ENCODE results near the gene RAP2A. TPM values are rescaled to one million over a fixed set of nuclear protein-coding genes. Genes with fewer than 3 reads are reported as not detected.

The RAP2A gene
- total and polyA plus RNA-seq, 2 donors, result 14.6 to 19.6 TPM

GRCh38 chr13:97477844-97478243, 43.9 kb downstream of the RAP2A start:
- Histone ChIP-seq H3K36me3 (ENCODE audit: control insufficient read depth in 2 of 2, insufficient read depth in 2 of 2, low read length in 1 of 2) (no peaks in the 10 kb centered on the region), H3K27me3 (ENCODE audit: control insufficient read depth in 2 of 2, insufficient read depth in 1 of 2, low read length in 1 of 2) (no peaks in the 10 kb centered on the region), H3K27ac (ENCODE audit: low read depth in 1 of 2, low read length in 1 of 2) (no peak overlapping the region), H3K4me3 (ENCODE audit: low read length in 2 of 2) (no peak overlapping the region), H3K4me1 (ENCODE audit: control insufficient read depth in 2 of 2, insufficient read depth in 2 of 2, low read length in 2 of 2) (no peaks in the 10 kb centered on the region), H3K9me3 (ENCODE audit: control insufficient read depth in 2 of 2, insufficient read depth in 1 of 2, low read length in 1 of 2) (no peaks in the 10 kb centered on the region)
- no peak for DNase-seq (ENCODE audit: low read depth in 6 of 9, low spot score in 9 of 9)

GRCh38 chr13:97478247-97478646, 44.3 kb downstream of the RAP2A start:
- H3K4me1 ChIP-seq (ENCODE audit: control insufficient read depth in 2 of 2, insufficient read depth in 2 of 2, low read length in 2 of 2), result no peaks in the 10 kb centered on the region
- H3K9me3 ChIP-seq (ENCODE audit: control insufficient read depth in 2 of 2, insufficient read depth in 1 of 2, low read length in 1 of 2), result no peaks in the 10 kb centered on the region
- no peak for DNase-seq (ENCODE audit: low read depth in 6 of 9, low spot score in 9 of 9)
- H3K36me3 ChIP-seq (ENCODE audit: control insufficient read depth in 2 of 2, insufficient read depth in 2 of 2, low read length in 1 of 2), result no peaks in the 10 kb centered on the region
- 93% methylated on average over 2 of the region's 2 CpGs for WGBS
- no peak overlapping the region for H3K27ac ChIP-seq (ENCODE audit: low read depth in 1 of 2, low read length in 1 of 2)
- H3K4me3 ChIP-seq (ENCODE audit: low read length in 2 of 2), result no peak overlapping the region
- H3K27me3 ChIP-seq (ENCODE audit: control insufficient read depth in 2 of 2, insufficient read depth in 1 of 2, low read length in 1 of 2), result no peaks in the 10 kb centered on the region

GRCh38 chr13:97483465-97483864, 49.5 kb downstream of the RAP2A start:
- H3K36me3 ChIP-seq (ENCODE audit: control insufficient read depth in 2 of 2, insufficient read depth in 2 of 2, low read length in 1 of 2), result no peaks in the 10 kb centered on the region
- H3K9me3 ChIP-seq (ENCODE audit: control insufficient read depth in 2 of 2, insufficient read depth in 1 of 2, low read length in 1 of 2), result no peaks in the 10 kb centered on the region
- H3K4me1 ChIP-seq (ENCODE audit: control insufficient read depth in 2 of 2, insufficient read depth in 2 of 2, low read length in 2 of 2), result no peaks in the 10 kb centered on the region
- 97% methylated on average over 1 of the region's 1 CpG for WGBS
- no peak for DNase-seq (ENCODE audit: low read depth in 6 of 9, low spot score in 9 of 9)
- no peak overlapping the region for H3K4me3 ChIP-seq (ENCODE audit: low read length in 2 of 2)
- H3K27me3 ChIP-seq (ENCODE audit: control insufficient read depth in 2 of 2, insufficient read depth in 1 of 2, low read length in 1 of 2), result no peaks in the 10 kb centered on the region
- no peak overlapping the region for H3K27ac ChIP-seq (ENCODE audit: low read depth in 1 of 2, low read length in 1 of 2)

- no peaks in the 10 kb centered on the region for H3K4me1 ChIP-seq (ENCODE audit: control insufficient read depth in 2 of 2, insufficient read depth in 2 of 2, low read length in 2 of 2)
- no peak for DNase-seq (ENCODE audit: low read depth in 6 of 9, low spot score in 9 of 9)
- no peaks in the 10 kb centered on the region for H3K9me3 ChIP-seq (ENCODE audit: control insufficient read depth in 2 of 2, insufficient read depth in 1 of 2, low read length in 1 of 2)
- H3K27ac ChIP-seq (ENCODE audit: low read depth in 1 of 2, low read length in 1 of 2), result no peak overlapping the region
- no peaks in the 10 kb centered on the region for H3K36me3 ChIP-seq (ENCODE audit: control insufficient read depth in 2 of 2, insufficient read depth in 2 of 2, low read length in 1 of 2)
- no peak overlapping the region for H3K4me3 ChIP-seq (ENCODE audit: low read length in 2 of 2)
- WGBS, result 94% methylated on average over 2 of the region's 2 CpGs
- no peaks in the 10 kb centered on the region for H3K27me3 ChIP-seq (ENCODE audit: control insufficient read depth in 2 of 2, insufficient read depth in 1 of 2, low read length in 1 of 2)
Observed at GRCh38 chr13:97484301-97484700, 50.3 kb downstream of the RAP2A start.

- WGBS, result 93% methylated on average over 1 of the region's 1 CpG
- no peak for DNase-seq (ENCODE audit: low read depth in 6 of 9, low spot score in 9 of 9)
- H3K4me1 ChIP-seq (ENCODE audit: control insufficient read depth in 2 of 2, insufficient read depth in 2 of 2, low read length in 2 of 2), result no peaks in the 10 kb centered on the region
- no peak overlapping the region for H3K27ac ChIP-seq (ENCODE audit: low read depth in 1 of 2, low read length in 1 of 2)
- no peaks in the 10 kb centered on the region for H3K9me3 ChIP-seq (ENCODE audit: control insufficient read depth in 2 of 2, insufficient read depth in 1 of 2, low read length in 1 of 2)
- no peaks in the 10 kb centered on the region for H3K27me3 ChIP-seq (ENCODE audit: control insufficient read depth in 2 of 2, insufficient read depth in 1 of 2, low read length in 1 of 2)
- no peaks in the 10 kb centered on the region for H3K36me3 ChIP-seq (ENCODE audit: control insufficient read depth in 2 of 2, insufficient read depth in 2 of 2, low read length in 1 of 2)
- no peak overlapping the region for H3K4me3 ChIP-seq (ENCODE audit: low read length in 2 of 2)
Observed at GRCh38 chr13:97485320-97485719, 51.4 kb downstream of the RAP2A start.

- 97% methylated on average over 1 of the region's 1 CpG for WGBS
Observed at GRCh38 chr13:97490702-97491307, 56.8 kb downstream of the RAP2A start.

GRCh38 chr13:97491452-97491851, 57.5 kb downstream of the RAP2A start:
- DNase-seq (ENCODE audit: low read depth in 6 of 9, low spot score in 9 of 9), result no peak
- Histone ChIP-seq H3K27me3 (ENCODE audit: control insufficient read depth in 2 of 2, insufficient read depth in 1 of 2, low read length in 1 of 2) (peaks cover 0 to 2% of the 10 kb centered on the region in 2 donors), H3K27ac (ENCODE audit: low read depth in 1 of 2, low read length in 1 of 2) (no peak overlapping the region), H3K9me3 (ENCODE audit: control insufficient read depth in 2 of 2, insufficient read depth in 1 of 2, low read length in 1 of 2) (no peaks in the 10 kb centered on the region), H3K4me1 (ENCODE audit: control insufficient read depth in 2 of 2, insufficient read depth in 2 of 2, low read length in 2 of 2) (no peaks in the 10 kb centered on the region), H3K36me3 (ENCODE audit: control insufficient read depth in 2 of 2, insufficient read depth in 2 of 2, low read length in 1 of 2) (no peaks in the 10 kb centered on the region), H3K4me3 (ENCODE audit: low read length in 2 of 2) (no peak overlapping the region)

More at GRCh38 chr13:97490702-97491307, 56.8 kb downstream of the RAP2A start:
- H3K27ac ChIP-seq (ENCODE audit: low read depth in 1 of 2, low read length in 1 of 2), result no peak overlapping the region
- peaks cover 0 to 2% of the 10 kb centered on the region in 2 donors for H3K27me3 ChIP-seq (ENCODE audit: control insufficient read depth in 2 of 2, insufficient read depth in 1 of 2, low read length in 1 of 2)
- H3K4me1 ChIP-seq (ENCODE audit: control insufficient read depth in 2 of 2, insufficient read depth in 2 of 2, low read length in 2 of 2), result no peaks in the 10 kb centered on the region
- no peak for DNase-seq (ENCODE audit: low read depth in 6 of 9, low spot score in 9 of 9)
- H3K9me3 ChIP-seq (ENCODE audit: control insufficient read depth in 2 of 2, insufficient read depth in 1 of 2, low read length in 1 of 2), result no peaks in the 10 kb centered on the region
- H3K4me3 ChIP-seq (ENCODE audit: low read length in 2 of 2), result no peak overlapping the region
- no peaks in the 10 kb centered on the region for H3K36me3 ChIP-seq (ENCODE audit: control insufficient read depth in 2 of 2, insufficient read depth in 2 of 2, low read length in 1 of 2)

GRCh38 chr13:97492257-97492656, 58.3 kb downstream of the RAP2A start:
- Histone ChIP-seq H3K36me3 (ENCODE audit: control insufficient read depth in 2 of 2, insufficient read depth in 2 of 2, low read length in 1 of 2) (no peaks in the 10 kb centered on the region), H3K9me3 (ENCODE audit: control insufficient read depth in 2 of 2, insufficient read depth in 1 of 2, low read length in 1 of 2) (no peaks in the 10 kb centered on the region), H3K4me3 (ENCODE audit: low read length in 2 of 2) (no peak overlapping the region), H3K27me3 (ENCODE audit: control insufficient read depth in 2 of 2, insufficient read depth in 1 of 2, low read length in 1 of 2) (peaks cover 0 to 2% of the 10 kb centered on the region in 2 donors), H3K27ac (ENCODE audit: low read depth in 1 of 2, low read length in 1 of 2) (no peak overlapping the region), H3K4me1 (ENCODE audit: control insufficient read depth in 2 of 2, insufficient read depth in 2 of 2, low read length in 2 of 2) (no peaks in the 10 kb centered on the region)
- DNase-seq (ENCODE audit: low read depth in 6 of 9, low spot score in 9 of 9), result no peak
- 99% methylated on average over 2 of the region's 2 CpGs for WGBS

- no peaks in the 10 kb centered on the region for H3K4me1 ChIP-seq (ENCODE audit: control insufficient read depth in 2 of 2, insufficient read depth in 2 of 2, low read length in 2 of 2)
- H3K4me3 ChIP-seq (ENCODE audit: low read length in 2 of 2), result no peak overlapping the region
- H3K36me3 ChIP-seq (ENCODE audit: control insufficient read depth in 2 of 2, insufficient read depth in 2 of 2, low read length in 1 of 2), result no peaks in the 10 kb centered on the region
- H3K27ac ChIP-seq (ENCODE audit: low read depth in 1 of 2, low read length in 1 of 2), result no peak overlapping the region
- no peak for DNase-seq (ENCODE audit: low read depth in 6 of 9, low spot score in 9 of 9)
- H3K27me3 ChIP-seq (ENCODE audit: control insufficient read depth in 2 of 2, insufficient read depth in 1 of 2, low read length in 1 of 2), result peaks cover 0 to 2% of the 10 kb centered on the region in 2 donors
- no peaks in the 10 kb centered on the region for H3K9me3 ChIP-seq (ENCODE audit: control insufficient read depth in 2 of 2, insufficient read depth in 1 of 2, low read length in 1 of 2)
- 96% methylated on average over 2 of the region's 2 CpGs for WGBS
Observed at GRCh38 chr13:97492684-97493371, 58.9 kb downstream of the RAP2A start.
